H1 (cell line): Measurements from ENCODE around the gene CBY2.

ENCODE experiments used
- MAFK ChIP-seq: IDR thresholded peaks from 2 replicates; pipeline ENCODE4 v1.6.1; 2012; ENCODE audit warnings: low read depth, mild to moderate bottlenecking, improper control_type of control experiment, low read length
- NRF1 ChIP-seq: IDR thresholded peaks from 2 replicates; pipeline ENCODE4 v1.6.1; 2011; ENCODE audit warnings: mild to moderate bottlenecking, low read depth, low read length, improper control_type of control experiment
- POLR2A ChIP-seq, 2 experiments: IDR thresholded peaks; 1 replicate in 1 of 2; 2 replicates in 1 of 2; pipeline ENCODE4 v1.6.1; 2011; ENCODE audit warnings: low read depth in 2 of 2, low read length in 2 of 2, mild to moderate bottlenecking in 2 of 2; ENCODE audit errors: control extremely low read depth in 1 of 2
- POLR2AphosphoS5 ChIP-seq: IDR thresholded peaks from 2 replicates; pipeline ENCODE4 v1.6.1; 2011; ENCODE audit warnings: low read depth, low read length
- RFX5 ChIP-seq: IDR thresholded peaks from 2 replicates; pipeline ENCODE4 v1.6.1; 2011; ENCODE audit warnings: low read depth, low read length, improper control_type of control experiment, borderline replicate concordance
- ZNF274 ChIP-seq: IDR thresholded peaks from 2 replicates; pipeline ENCODE4 v1.7.0; 2012; ENCODE audit warnings: low read length, borderline replicate concordance; ENCODE audit errors: extremely low read depth

DNA sequence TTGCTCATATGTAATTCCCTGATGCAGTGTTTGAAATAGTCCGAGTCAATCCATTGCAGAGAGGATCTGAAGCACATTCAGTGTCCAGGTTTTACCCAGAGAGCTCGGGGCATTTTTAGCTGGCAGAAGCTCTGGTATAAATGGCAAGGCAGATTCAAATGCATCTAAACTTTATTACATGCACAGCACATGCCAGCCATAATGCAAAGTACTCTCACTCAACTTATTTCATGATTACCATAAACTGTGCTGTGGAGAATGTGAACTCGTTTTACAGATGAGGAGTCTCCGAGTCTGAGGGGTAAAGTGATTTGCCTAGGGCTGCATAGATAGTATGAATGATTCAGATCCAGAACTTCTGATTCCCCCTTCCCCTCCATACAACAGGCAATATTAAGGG lies 13.5 kb upstream of the CBY2 start:
- TF ChIP-seq POLR2AphosphoS5 (no peak), POLR2A (IDR thresholded peaks at IDR 0.05; ENCODE audit: control extremely low read depth in 1 of 2, low read depth in 2 of 2, low read length in 2 of 2) (no peak), ZNF274 (no peak), RFX5 (no peak), MAFK (no peak), NRF1 (no peak)
